Natural killer cell (primary cell): ENCODE data around the gene PRDM7. TPM values are rescaled to one million over a fixed set of nuclear protein-coding genes. Genes with fewer than 3 reads are reported as not detected.

ENCODE experiments used
- ATAC-seq, 3 donors: fragments of 150-1000 bp in 2 of 3; fragments of 200-7000 bp in 1 of 3; cut with Tn5 transposase; 1 replicate in 1 of 3; 2 replicates in 2 of 3; pipeline ENCODE4 v1.10.0; 2021; ENCODE audit warnings: mild to moderate bottlenecking in 2 of 3, moderate library complexity in 2 of 3
- DNase-seq, 2 donors: peaks; one replicate each; pipeline versions ENCODE4 v3.0.0 to v3.0.0-alpha.2; 2013 to 2021; ENCODE audit warnings: mixed read lengths in 1 of 2
- H3K27ac ChIP-seq: one replicate; pipeline ENCODE4 v1.5.1; 2013; ENCODE audit warnings: mild to moderate bottlenecking, low read length
- H3K27me3 ChIP-seq: one replicate; pipeline ENCODE4 v1.6.1; 2013; ENCODE audit warnings: low read length; ENCODE audit not compliant: control insufficient read depth, insufficient read depth
- H3K36me3 ChIP-seq: one replicate; pipeline ENCODE4 v1.6.1; 2013; ENCODE audit warnings: low read length; ENCODE audit not compliant: control insufficient read depth, insufficient read depth
- H3K4me1 ChIP-seq: one replicate; pipeline ENCODE4 v1.6.1; 2013; ENCODE audit warnings: low read length; ENCODE audit not compliant: control insufficient read depth, insufficient read depth
- H3K4me3 ChIP-seq: one replicate; pipeline ENCODE4 v1.5.1; 2013; ENCODE audit warnings: low read length
- H3K9me3 ChIP-seq: one replicate; pipeline ENCODE4 v1.6.1; 2013; ENCODE audit warnings: low read length; ENCODE audit not compliant: control insufficient read depth, insufficient read depth
- H3K27ac Mint-ChIP-seq, 2 donors: one replicate each; pipeline ENCODE4 v1.8.0; 2022; ENCODE audit warnings: mild to moderate bottlenecking in 2 of 2, mixed read lengths in 2 of 2, moderate library complexity in 1 of 2
- H3K27me3 Mint-ChIP-seq, 2 donors: one replicate each; pipeline ENCODE4 v1.8.0; 2022; ENCODE audit warnings: low read depth in 2 of 2, mixed read lengths in 2 of 2
- H3K36me3 Mint-ChIP-seq: one replicate; pipeline ENCODE4 v1.8.0; 2022; ENCODE audit warnings: mixed read lengths
- H3K4me1 Mint-ChIP-seq, 2 donors: one replicate each; pipeline ENCODE4 v1.8.0; 2022; ENCODE audit warnings: mixed read lengths in 2 of 2
- H3K4me3 Mint-ChIP-seq: one replicate; pipeline ENCODE4 v1.8.0; 2022; ENCODE audit warnings: mild to moderate bottlenecking, moderate library complexity, mixed read lengths
- H3K9me3 Mint-ChIP-seq, 2 donors: one replicate each; pipeline ENCODE4 v1.8.0; 2022; ENCODE audit warnings: mixed read lengths in 2 of 2
- WGBS: methylation state at CpG from one replicate; pipeline ENCODE4 v1.1.7; 2013; ENCODE audit warnings: missing lambda C conversion rate; ENCODE audit not compliant: insufficient coverage; 5-methylcytosine and 5-hydroxymethylcytosine counted together
- intact Hi-C: fragments of 100-400 bp; cut with micrococcal nuclease; formaldehyde crosslinking; loops from one replicate; pipeline ENCODE4 v1.14.2; 2022
- total RNA-seq, 4 donors: library from RNA; stranded (reverse); fragments of 120-200 nt in 1 of 4; gene quantifications; one replicate each; pipeline versions ENCODE4 v1.2.3 to v1.2.4, GENCODE V29; 2013 to 2022
- TF ChIP-seq, protein P1 (sequence below): fragments of 200-600 bp; IDR thresholded peaks from one replicate; pipeline ENCODE4 v1.8.0; 2022; ENCODE audit warnings: antibody characterized with exemption

PRDM7 gene
- total RNA-seq, 3 donors from 2014 or later (not counting 1 experiment from before 2014, with no cell fraction given) = not detected

DNA sequence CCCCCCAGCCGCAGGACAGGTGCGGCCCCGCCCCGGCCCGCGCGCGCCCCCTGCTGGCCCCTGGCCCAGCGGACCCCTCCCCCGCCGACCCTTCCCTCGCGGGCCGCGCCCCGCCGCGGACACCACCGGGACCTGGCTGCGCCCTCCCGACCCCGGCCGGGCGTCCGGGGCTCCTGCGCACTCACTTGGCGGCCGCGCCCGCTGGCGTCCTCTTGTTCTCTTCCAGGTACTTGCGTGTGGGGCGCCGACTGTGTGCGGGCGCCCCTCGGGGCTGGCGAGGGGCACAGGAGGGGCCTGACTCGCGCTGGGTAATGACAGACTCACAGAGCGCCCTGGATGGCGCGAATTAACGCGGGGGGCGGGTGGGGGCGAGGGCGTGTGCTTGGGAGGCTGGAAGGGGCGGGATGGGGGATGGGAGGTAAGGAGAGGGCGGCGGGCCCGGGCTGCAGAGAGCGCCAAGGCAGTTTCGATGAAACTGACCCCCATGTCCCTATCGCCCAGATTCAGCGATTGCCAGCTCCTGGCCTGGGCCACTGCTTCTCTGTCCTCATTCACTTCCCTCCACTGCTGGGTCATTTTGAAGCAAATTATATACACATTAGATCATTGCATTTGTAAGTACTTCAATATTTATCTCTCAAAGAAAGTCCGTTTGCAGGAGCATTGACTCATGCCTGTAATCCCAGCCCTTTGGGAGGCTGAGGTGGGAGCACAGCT lies 57.4 kb downstream of the PRDM7 start:
- H3K27me3 ChIP-seq = peaks cover 14% of the 10 kb centered on the region
- intact Hi-C loops = no loop called here
- Mint-ChIP-seq H3K4me3 (peak overlapping the region; percentile 83), H3K27ac (no peak overlapping the region), H3K4me1 (peaks cover 8 to 25% of the 10 kb centered on the region in 2 donors), H3K36me3 (no peaks in the 10 kb centered on the region), H3K27me3 (peaks cover 0 to 14% of the 10 kb centered on the region in 2 donors), H3K9me3 (no peaks in the 10 kb centered on the region)
- ATAC-seq (peak in 2 of 3 donors; percentile 22 to 23), DNase-seq (peak in 1 of 2 donors; percentile 66)
- peaks cover 34% of the 10 kb centered on the region for H3K4me1 ChIP-seq
- no peak overlapping the region for H3K4me3 ChIP-seq
- H3K9me3 ChIP-seq = no peaks in the 10 kb centered on the region
- H3K27ac ChIP-seq = no peak overlapping the region
- H3K36me3 ChIP-seq = no peaks in the 10 kb centered on the region
- 5% methylated on average over 57 of the region's 57 CpGs for WGBS
- TF ChIP-seq, protein P1, sequence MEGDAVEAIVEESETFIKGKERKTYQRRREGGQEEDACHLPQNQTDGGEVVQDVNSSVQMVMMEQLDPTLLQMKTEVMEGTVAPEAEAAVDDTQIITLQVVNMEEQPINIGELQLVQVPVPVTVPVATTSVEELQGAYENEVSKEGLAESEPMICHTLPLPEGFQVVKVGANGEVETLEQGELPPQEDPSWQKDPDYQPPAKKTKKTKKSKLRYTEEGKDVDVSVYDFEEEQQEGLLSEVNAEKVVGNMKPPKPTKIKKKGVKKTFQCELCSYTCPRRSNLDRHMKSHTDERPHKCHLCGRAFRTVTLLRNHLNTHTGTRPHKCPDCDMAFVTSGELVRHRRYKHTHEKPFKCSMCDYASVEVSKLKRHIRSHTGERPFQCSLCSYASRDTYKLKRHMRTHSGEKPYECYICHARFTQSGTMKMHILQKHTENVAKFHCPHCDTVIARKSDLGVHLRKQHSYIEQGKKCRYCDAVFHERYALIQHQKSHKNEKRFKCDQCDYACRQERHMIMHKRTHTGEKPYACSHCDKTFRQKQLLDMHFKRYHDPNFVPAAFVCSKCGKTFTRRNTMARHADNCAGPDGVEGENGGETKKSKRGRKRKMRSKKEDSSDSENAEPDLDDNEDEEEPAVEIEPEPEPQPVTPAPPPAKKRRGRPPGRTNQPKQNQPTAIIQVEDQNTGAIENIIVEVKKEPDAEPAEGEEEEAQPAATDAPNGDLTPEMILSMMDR = no peak

DNA sequence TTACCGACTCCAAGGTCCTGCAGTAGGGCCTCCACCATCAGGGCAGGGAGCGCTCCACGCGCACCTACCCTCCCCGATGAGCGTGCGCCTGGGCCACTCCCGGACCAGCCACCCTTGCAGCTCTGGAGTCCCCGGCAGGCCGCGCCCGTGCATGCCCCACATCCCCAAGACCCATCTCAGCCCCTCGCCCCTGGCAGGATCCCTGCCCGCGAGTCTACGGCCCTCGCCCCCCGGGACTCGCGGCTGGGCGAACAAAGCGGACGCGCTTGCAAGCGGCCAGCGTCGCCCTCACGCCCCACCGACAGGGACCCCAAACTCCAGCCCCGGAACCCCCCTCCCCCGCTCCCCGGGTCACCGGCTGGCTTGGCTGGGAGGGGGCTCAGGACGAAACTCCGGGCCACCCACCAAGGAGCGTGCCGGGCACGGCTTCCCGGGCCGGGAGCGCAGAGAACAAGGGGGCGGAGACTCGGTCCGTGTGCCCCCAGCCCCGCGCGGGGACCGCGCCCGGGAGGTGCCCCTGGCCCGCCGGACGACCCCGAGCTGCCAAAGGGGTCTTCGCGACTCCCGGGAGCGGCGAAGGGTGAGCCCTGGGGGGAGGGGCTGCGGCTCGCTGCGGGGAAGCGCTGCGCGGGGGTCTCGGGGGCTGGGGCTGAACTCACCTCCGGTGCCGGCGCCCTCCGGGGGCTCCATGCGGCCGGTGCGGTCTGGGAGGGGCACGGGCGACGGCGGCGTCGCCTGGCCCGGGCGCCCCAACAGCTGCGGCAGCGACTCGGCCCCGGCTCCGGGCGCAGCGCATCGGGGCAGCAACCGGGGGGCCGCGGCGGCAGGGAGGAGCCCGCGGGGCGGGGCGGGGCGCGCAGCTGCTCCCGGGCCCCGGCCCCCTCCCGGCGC lies 58.2 kb downstream of the PRDM7 start, which contains the start of gene DBNDD1:
Gene DBNDD1 (minus strand): TSS at position 805 of the 891 bp plus-strand sequence. CDS start 115 bp downstream, at position 690.
- intact Hi-C loops = no loop called here
- Histone ChIP-seq H3K36me3 (no peaks in the 10 kb centered on the region), H3K4me3 (no peak within 1 kb of the TSS), H3K27me3 (peaks cover 14% of the 10 kb centered on the region), H3K27ac (no peak within 1 kb of the TSS), H3K4me1 (peaks cover 34% of the 10 kb centered on the region), H3K9me3 (no peaks in the 10 kb centered on the region)
- 2% methylated on average over 103 of the region's 103 CpGs for WGBS
- H3K9me3 Mint-ChIP-seq = no peaks in the 10 kb centered on the region
- peak within 1 kb of the TSS; percentile 84 for H3K4me3 Mint-ChIP-seq
- H3K27me3 Mint-ChIP-seq = peaks cover 0 to 14% of the 10 kb centered on the region in 2 donors
- no peaks in the 10 kb centered on the region for H3K36me3 Mint-ChIP-seq
- TF ChIP-seq, protein P1 = no peak
- H3K4me1 Mint-ChIP-seq = peaks cover 8 to 20% of the 10 kb centered on the region in 2 donors
- peak in 1 of 2 donors; percentile 21 for DNase-seq
- no peak within 1 kb of the TSS for H3K27ac Mint-ChIP-seq
- no peak for ATAC-seq

DNA sequence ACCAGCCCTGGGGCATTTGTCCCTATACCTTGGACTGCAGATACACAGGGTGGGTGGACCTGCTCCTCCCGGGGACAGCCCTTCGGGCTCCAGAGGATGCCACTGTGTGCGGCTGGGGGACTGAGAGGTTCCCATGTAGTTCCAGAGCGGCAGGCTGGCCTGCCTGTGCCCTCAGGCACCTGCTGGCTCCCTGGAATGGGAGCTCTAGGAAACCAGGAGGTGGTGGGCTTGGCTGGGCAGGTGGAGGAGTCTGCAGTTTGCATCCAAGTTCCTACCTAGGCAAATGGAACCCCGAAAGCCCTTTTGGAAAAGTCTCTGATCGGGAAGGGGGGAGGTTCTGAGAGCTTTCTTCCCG lies 58.9 kb downstream of the PRDM7 start:
- no peak for ATAC-seq
- WGBS = 64% methylated on average over 7 of the region's 7 CpGs
- Histone ChIP-seq H3K27ac (no peak overlapping the region), H3K27me3 (peaks cover 14% of the 10 kb centered on the region), H3K9me3 (no peaks in the 10 kb centered on the region), H3K36me3 (no peaks in the 10 kb centered on the region), H3K4me1 (peaks cover 32% of the 10 kb centered on the region), H3K4me3 (no peak overlapping the region)
- peak overlapping the region; percentile 84 for H3K4me3 Mint-ChIP-seq
- H3K27ac Mint-ChIP-seq = no peak overlapping the region
- H3K4me1 Mint-ChIP-seq = peaks cover 8 to 20% of the 10 kb centered on the region in 2 donors
- no peaks in the 10 kb centered on the region for H3K36me3 Mint-ChIP-seq
- intact Hi-C loops = no loop called here
- TF ChIP-seq, protein P1 = no peak
- no peak for DNase-seq
- peaks cover 0 to 19% of the 10 kb centered on the region in 2 donors for H3K27me3 Mint-ChIP-seq
- H3K9me3 Mint-ChIP-seq = no peaks in the 10 kb centered on the region
